ENCODE measurements around the gene TLCD3A. TPM values are rescaled to one million over a fixed set of nuclear protein-coding genes. Genes with fewer than 3 reads are reported as not detected.

The TLCD3A gene
- total and polyA plus RNA-seq, 2 of the 4 experiments (the other 2 are of a cell fraction): 15.2 to 35.0 TPM

DNA sequence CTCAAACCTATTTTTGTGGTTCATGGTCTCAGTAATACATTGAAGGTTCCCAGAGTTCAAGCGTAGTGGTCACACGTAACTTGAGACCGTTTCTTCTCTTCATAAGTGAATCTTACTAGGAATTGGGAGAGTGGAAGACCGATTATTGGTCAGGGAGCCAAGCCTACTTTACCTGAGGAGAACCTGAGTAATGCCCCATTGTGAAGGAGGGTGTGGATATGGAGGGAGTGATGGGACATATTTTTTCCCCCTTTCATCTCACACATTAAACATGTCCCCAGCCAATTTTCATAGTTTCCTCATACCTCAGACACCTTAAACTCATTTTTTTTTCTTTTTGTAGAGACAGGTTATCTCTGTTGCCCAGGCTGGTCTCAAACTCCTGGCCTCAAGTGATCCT, 10.7 kb downstream of the TLCD3A start:
- Histone ChIP-seq H3K79me1 (ENCODE audit: low read depth in 1 of 2, low read length in 2 of 2) (peaks cover 20 to 90% of the 10 kb centered on the region in 2 experiments), H4K5ac (ENCODE audit: low read depth, low read length) (no peak overlapping the region), H2AK5ac (ENCODE audit: low read depth, low read length) (no peak overlapping the region), H3K23ac (ENCODE audit: low read depth, low read length) (no peak overlapping the region), H4K20me1 (ENCODE audit: insufficient read depth, low read length) (peaks cover 38% of the 10 kb centered on the region), H3K36me3 (ENCODE audit: control insufficient read depth, insufficient read depth, low read length) (peaks cover 74% of the 10 kb centered on the region), H3K9me1 (ENCODE audit: insufficient read depth, low read length) (peaks cover 9% of the 10 kb centered on the region), H2BK15ac (ENCODE audit: low read depth, low read length) (no peak overlapping the region), H3K18ac (ENCODE audit: low read depth, low read length) (no peak overlapping the region), H3K4me3 (ENCODE audit: insufficient read depth, low read depth, low read length) (no peak overlapping the region), H2BK5ac (ENCODE audit: low read depth, low read length, poor library complexity, severe bottlenecking) (no peak overlapping the region), H2BK20ac (ENCODE audit: low read depth, low read length) (no peak overlapping the region), H3K27me3 (ENCODE audit: control insufficient read depth, insufficient read depth, low read length) (no peaks in the 10 kb centered on the region), H2AFZ (replicated peaks; ENCODE audit: low read length, poor library complexity) (no peak overlapping the region), H3K9me3 (ENCODE audit: control insufficient read depth, insufficient read depth, low read length) (no peaks in the 10 kb centered on the region), H2BK120ac (ENCODE audit: low read depth, low read length) (no peak overlapping the region), H3K4me1 (ENCODE audit: control insufficient read depth, insufficient read depth, low read length) (no peaks in the 10 kb centered on the region), H3K4ac (ENCODE audit: low read depth, low read length) (no peak overlapping the region), H3K27ac (ENCODE audit: insufficient read depth, low read length) (no peak overlapping the region), H3K4me2 (ENCODE audit: low read depth, low read length) (no peak overlapping the region), H3K56ac (ENCODE audit: extremely low read depth, insufficient read depth, low read length) (no peak overlapping the region), H3K14ac (replicated peaks; ENCODE audit: low read depth, low read length) (no peak overlapping the region), H3K9ac (ENCODE audit: low read depth, low read length) (no peak overlapping the region), H2AK9ac (replicated peaks; ENCODE audit: low read depth, low read length, poor library complexity) (no peak overlapping the region), H4K8ac (ENCODE audit: low read depth in 2 of 2, low read length in 2 of 2) (no peak overlapping the region), H4K91ac (ENCODE audit: insufficient read depth, low read depth, low read length) (no peak overlapping the region)
- dilution Hi-C loops (cut with HindIII; ENCODE audit: low sequenced_read_pairs, unreplicated experiment): no loop called here
- WGBS, 2 experiments (ENCODE audit: extremely low coverage in 2 of 2, insufficient read length in 1 of 2): no CpG with 5 or more reads among the region's 4 CpGs
- TF ChIP-seq, protein P1, sequence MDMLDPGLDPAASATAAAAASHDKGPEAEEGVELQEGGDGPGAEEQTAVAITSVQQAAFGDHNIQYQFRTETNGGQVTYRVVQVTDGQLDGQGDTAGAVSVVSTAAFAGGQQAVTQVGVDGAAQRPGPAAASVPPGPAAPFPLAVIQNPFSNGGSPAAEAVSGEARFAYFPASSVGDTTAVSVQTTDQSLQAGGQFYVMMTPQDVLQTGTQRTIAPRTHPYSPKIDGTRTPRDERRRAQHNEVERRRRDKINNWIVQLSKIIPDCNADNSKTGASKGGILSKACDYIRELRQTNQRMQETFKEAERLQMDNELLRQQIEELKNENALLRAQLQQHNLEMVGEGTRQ (IDR thresholded peaks at IDR 0.05; ENCODE audit: low read depth, low read length): no peak
- TF ChIP-seq RFX5 (IDR thresholded peaks at IDR 0.05; ENCODE audit: low read depth, low read length): no peak
- no peak for DNase-seq
- BruUV-seq (replicated peaks): no TSS peak
- intact Hi-C loops (cut with micrococcal nuclease): no loop called here
- ChIA-PET POLR2A (ENCODE audit: unreplicated experiment) (no interaction called here), CTCF (no interaction called here)
- ATAC-seq (ENCODE audit: low read depth): no peak
- in situ Hi-C loops (cut with MboI; ENCODE audit: low sequenced_read_pairs): no loop called here
